NCI-H226 (cell line): ENCODE data around the gene WLS.

Source experiments
- DNase-seq: peaks from one replicate; pipeline ENCODE4 v3.0.0-alpha.2; 2015

WLS gene

DNA sequence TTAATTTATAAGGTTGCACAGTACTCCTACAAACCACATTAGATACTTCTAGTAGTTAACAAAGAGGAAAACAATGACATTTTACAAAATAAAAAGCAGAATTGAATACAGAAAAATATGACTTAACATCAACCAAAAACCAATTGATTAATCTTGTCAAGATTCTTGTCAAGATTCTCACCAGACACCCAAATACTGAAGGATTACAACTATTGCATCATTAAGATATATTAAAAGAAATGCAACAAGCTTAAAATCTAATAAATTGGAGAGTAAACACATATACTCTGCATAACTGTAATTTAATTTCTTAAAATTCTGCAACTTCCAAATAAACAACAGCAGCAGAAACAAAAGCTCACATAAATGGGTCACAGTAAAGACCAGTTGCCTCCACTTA lies 4.7 kb downstream of the WLS start:
- no peak for DNase-seq

DNA sequence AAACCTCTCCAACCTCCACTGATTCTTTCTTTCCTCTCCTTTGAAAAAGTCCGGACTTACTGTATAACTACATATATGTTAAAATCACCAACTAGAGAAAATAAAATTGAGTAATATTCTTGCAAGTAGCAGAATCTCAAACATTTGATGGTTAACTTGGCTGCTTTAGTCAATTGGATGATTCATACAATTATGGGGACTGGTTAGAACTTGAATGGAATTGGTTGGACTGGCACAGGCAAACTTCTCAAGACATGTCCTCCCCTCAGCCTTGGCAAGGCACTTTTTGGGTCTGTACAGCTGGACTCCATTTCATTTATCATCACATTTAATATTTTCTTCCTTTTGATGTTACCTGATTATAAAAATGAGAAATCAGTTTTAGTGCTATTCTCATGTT lies 6.5 kb downstream of the WLS start:
- no peak for DNase-seq

DNA sequence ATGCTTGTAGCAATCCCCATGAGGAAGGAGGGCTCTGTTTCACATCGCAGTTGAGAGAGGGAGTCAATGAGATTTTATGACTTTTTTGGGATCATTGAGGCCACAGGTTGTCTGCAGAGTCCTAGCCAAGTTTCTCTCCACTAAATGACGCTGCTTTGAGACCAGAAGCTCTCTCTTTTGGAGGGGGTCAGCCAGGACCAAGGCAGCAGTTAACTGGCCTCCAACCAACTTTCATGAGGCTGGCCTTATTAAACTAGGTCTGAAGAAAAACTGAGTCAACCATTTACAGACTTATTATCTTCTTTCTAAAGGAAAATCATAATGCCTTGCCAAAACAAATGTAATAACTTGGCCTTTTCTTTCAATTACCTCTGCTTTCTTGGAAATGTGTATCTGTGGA lies 8.6 kb downstream of the WLS start:
- DNase-seq = no peak

DNA sequence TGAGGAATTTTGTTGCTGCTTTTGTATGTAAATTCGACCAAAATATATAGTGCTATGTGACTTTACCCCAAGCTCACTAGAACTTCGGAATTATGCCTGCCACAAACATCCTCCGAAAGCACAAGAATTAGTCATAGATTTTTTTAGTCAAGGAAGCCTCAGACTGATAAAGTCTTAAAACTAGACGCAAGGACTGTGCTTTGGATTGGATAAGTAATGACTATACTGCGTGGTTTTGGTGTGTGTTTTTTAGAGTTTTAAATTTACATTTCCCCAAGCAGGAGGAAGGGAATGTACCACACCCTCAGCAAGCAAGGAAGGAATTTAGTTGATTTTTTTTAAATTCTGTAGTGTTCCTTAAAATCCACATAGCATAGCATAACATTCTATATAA lies 10.3 kb downstream of the WLS start:
- peak; percentile 72 for DNase-seq

DNA sequence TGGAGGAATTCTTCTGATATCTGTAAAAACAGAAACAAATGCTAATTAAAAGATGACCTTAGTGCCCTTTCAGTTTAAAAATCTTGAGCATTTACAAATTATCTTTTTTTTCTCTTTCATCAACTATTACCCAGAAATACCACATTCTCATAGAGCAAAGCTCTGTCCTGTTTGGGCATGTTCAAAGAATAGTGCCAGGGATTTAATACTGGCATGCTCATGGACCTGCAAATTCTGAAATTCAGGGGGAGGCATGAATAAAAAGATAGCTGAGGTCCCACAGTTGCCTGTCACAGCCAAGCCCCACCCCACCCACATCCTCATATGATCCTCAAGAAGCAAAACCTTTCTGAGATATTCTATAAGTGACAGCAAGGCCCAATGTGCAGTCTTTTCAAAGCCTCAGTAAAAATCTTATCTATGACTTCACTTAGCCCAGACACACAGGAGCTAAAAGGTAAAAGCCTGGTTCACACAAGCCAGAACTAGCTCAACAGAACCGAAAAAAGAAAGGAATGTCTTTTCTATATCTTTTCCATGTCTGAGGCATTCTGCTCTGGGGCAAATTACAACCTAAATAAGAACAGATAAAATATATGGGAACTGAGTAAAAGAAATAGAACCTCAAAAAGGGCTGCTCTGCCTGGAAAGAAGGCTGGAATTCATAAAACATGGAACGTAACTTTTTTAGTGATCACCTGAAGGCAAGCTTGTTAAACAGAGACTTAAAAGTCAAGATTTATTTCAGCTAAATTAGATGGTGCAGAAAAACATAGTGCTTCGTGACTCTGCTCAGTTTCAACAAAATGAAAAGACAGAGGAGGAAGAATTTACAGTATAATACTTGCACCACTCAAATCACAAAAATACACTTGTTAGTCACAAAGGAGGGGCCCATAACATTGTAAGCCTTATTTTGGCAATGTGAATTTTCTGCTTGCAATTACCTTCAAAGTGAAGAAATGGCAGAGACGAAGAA lies 11.0 kb downstream of the WLS start:
- DNase-seq = peak; percentile 32

DNA sequence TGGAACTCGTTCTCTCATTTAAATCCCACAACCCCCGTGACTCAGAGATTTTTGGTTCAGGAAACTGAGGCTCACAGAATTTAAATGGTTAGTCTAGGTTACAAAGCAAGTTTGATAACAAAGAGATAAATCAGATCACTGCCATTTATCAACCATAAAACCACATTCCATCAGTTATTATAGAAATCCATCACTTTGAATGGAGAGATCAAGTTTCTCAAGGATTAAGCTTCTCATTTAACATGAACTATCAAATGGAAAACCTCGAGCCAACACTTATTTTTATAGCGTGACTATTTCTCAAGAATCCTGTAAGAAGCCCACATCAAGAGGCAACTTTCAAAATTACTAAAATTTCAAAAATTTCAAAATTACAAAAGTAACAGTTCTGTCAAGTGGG lies 11.9 kb downstream of the WLS start:
- DNase-seq = no peak

DNA sequence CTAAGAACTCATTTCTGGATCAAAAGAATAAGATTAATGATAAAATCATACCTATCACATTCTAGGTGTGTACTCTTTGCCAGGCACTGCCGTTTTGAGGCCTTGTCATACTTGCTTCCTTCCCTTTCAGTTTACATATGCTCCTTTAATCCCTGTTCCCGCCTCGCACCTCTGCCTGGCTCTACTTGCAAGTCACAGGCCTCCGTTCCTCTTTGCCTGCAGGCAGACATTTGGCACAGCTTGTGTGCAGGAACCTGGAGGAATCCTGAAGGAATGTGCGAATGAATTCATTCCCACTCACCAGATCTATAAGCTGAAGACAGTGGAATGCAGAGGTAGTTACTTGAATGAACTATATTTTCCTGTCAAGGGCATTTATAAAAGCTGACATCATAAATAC lies 13.8 kb downstream of the WLS start:
- peak; percentile 57 for DNase-seq

DNA sequence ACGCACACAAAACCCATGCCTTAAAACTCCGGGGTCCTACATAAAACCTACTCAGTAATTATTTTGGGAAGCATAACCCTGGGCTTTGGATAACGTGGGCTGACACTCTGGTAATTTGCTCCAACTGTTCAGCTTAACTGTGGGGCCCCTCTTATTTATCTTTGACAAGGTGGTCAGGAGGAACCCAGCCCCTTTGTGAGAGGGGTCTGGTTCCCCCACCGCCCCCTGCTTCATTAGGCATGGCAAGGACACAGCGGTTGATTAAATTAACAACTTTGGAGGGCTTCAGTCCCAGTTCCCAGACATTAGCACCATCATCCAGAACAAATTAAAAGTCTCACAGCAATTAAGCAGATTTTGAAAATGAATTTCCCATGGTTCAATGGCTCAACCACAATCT lies 14.7 kb downstream of the WLS start:
- no peak for DNase-seq

DNA sequence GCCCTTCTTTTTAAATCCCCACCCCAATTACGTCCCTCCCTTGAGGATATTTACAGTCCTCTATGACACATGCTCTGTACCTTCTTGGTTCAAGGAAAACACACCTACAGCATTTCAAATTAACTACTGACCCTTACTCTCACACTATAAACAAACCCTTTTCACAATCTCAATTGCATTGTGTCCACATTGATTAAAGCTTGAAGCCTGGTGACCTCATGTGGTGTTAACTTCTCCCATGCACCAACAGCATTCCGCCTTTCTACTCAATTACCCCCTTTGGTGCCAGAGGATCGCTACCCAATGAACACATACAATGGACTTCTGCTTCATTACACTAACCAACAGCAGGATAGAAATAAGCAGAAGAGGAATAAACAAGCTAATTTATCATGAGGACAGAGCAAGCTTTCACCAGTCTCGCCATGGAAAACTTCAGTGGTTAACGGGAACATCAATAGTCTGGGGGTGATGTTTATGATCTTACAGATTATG lies 15.2 kb downstream of the WLS start:
- DNase-seq = no peak

DNA sequence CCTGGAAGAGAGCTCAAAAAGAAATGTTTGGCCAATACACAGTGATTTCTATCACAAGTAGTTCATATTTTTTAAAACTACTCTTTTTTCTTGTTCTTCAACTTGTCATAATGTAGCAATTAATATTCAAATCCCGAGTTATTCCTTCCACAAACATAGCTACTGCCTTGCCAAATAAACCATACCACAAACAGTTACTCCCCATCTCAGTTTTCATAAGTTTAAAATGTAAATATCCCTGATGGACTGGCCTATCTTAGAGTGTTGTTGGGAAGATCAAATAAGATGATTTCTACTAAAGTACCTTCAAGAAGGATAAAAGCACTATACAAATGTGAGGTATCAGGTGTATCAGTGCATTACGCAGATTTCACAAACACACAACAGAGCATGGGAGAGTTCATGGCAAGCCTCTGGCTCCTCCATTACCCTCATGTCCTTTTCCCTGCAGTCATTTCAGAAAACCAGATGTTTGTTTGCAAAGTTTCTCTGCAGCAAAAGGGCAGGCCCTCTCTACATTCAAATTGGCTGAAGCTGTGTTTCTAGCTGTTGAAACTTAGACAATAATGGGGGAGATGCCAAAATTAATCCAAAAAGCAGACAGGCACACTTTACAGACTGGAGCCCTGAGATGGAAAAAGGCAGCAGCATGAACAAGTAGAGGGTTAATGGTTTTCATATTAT lies 16.1 kb downstream of the WLS start:
- no peak for DNase-seq

DNA sequence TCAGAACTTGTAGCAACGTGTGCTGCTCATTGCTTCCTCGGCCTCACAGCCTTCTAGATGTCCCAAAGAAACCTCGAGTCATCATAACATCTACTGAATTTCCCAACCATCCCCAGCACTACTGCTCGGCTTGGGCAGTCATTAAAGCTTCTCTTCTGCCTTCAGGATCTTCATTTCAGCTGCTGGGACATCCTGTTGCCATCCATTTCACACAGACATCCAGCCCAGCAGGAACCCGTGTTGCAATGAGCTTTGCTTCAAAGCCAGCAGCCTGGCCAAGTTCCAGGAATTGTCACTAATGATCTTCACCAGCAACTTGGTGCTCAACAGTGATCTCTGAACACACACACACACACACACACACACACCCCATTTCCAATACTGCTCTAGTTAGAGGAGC lies 18.5 kb downstream of the WLS start:
- no peak for DNase-seq

DNA sequence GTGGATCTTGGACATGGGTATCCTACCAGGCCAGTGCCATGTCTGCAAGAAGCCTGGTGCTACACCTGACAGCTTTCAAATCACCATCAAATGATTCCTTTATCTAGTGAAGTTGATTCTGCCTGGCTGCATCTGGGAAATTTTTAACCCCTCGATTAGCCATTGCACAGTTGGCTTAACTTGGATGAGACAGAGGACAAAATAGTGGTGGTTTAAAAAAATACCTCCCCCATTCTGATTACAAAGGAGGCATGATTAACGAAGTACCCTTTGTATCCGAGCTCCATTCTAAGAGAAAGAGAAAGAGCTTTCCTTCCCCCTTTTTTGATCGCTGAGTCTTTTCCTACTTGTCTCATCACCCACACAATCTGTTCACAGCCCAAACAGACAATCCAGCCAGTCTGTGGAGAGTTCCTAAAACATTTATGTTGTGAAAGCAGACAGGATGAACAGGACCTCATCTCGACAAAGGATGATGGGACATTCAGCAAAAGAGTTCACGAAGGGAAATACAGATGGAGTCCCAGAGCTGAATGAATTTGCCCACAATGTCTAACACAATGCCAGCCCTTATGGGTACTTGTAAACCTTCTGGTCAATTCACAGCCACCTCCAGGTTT lies 20.5 kb downstream of the WLS start:
- DNase-seq = no peak

DNA sequence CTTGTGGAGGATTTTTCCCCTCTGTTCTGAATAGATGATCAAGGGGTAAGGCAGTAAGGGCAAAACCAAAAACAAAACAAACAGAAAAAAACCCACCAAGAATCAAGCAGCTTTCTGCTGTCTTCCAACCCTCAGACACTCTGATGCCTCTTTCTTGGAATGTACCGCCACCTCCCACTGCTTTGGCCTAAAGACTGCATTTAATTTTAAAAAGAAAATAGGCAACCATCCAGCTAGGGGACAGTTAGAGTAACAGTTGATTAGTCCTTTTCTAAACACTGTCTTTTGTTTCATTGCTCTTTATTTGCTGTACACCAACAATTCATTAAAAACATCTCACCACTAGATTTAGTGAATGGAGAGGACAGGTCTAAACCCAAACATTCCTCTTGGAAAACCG lies 21.5 kb downstream of the WLS start:
- no peak for DNase-seq

DNA sequence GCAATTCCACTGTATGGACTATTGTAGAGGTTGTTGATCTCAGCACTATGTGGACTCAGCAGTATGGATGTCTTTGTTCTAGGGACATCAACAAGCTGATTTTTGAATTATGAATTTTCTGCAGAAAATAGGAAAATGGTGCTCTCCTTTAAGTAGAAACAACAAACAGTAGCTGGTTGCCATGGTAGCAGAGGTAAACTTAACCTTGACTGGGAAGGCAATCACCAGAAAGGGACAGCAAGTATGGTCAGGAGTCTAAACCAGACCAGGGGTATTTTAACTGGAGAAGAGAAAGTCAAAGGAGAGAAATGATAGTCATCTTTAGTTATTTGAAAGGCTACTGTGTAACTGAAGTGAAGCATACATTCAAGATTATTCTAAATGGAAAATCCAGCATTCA lies 22.3 kb downstream of the WLS start:
- DNase-seq = no peak

DNA sequence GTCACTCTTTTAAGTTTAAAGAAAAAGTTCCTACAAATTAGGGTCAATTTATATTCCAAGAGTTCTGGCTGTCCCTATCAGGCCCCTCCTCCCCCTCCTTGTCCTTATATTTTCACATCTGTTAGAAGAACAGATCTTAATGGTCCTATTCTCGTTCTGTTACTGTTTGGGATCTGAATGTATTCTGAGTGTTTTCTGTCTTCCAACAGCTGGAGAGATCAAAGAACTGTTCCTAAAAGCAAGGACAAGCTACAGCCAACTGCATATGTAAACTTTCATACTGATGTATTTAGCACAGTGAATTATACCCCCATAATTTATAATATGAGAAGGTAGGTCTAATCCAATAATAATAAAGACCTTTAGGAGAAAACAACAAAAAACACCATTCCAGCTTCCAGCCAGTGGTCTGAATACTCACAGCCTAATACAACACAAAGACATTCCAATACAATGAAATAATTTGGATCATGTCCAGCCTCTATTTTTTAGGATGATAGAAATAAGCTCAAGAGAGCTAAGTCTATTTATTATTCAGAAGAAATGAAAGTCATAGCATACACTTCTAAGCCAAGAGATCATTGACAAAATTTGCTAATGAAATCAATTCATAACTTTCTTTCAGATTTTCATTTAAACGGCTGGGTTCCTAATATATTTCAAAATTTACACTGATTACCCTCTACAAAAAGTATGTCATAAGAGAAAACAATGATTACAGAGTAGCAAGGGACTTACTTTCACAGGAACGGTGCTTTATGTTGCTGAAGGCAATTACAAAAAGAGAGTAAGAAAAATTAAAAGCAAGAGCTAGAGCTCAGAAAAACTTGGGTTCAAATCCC lies 25.3 kb downstream of the WLS start:
- DNase-seq = peak; percentile 41

DNA sequence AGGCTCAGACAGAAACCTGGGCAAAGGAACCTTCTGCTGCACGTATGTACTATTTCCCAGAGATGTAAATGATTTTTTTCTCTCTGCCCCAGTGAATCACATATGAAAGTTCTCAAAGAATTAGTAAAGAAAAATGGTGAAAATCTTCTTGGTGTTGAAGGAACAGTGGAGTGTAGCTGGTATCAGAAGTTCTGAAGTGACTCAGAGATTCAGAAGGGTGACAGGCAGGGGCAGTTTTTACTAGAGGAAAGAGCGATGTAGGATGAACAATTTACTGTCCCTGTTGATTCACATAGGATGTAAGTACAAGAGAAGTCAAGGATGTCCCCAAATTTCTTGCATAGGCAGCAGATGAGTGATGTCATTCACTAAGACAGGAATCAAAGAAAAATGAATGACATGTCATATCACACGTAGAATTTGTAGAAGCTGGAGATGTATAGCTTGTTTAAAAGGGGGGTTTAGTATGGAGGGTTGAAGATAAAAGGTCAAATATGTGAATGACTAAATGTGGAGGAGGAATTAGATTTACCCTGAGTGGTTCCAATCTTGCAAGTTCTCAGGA lies 26.4 kb downstream of the WLS start:
- DNase-seq = no peak

DNA sequence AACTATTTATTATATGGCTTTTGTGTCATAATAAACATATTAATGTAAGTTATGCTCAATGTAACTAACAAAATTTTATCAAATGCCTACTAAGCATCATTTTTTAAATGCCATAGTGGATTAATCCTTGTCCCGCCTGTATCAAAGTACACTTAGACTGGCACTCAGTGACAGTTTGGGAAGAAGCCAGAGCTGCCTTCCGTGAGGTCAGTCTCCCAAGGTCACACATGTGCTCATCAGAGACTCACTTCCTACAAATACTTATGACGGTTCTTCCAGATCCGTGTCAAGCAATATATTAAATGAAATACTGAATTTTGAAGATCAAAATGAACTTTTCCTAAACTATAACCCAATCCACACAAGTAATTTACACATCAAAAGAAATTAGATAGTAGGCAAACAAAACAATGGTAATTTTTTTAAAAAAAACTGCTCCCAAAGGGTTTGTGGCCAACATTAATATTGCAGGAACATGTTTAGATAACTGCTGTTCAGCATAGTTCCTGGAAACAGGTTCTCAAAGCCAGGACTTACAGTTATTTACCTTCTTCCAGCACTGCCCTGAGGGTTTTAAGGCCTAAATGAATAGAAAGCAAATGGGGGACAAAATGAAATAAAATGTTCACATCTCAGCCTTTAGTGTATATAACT lies 27.2 kb downstream of the WLS start:
- DNase-seq = no peak

DNA sequence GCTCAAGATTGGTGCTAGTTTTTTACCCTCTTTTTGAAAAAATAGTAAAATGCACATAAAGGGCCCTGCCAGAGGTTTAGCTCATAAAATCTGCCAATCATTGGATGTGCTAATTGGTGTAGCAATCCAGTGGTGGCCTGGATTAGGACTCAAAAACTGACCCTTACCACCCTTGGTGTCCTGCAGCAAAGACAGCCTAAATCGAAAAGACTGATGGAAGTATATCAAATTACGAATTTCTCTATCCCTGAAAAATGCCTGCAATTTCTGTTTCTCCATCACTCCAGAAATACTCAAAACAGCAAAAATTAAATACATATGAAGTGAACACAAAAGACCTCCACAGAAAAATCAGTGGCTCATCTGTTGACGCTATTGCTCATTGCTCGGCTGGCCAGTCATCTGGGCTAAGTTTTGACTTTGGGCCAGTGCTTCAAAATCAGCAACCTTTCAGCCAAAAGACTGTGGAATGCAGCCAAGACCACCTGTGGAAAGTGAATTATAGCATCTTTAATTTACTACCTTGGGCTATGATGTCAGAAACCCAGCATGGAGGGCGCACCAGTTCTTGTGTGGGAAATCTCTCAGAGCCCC lies 30.0 kb downstream of the WLS start:
- DNase-seq = no peak

DNA sequence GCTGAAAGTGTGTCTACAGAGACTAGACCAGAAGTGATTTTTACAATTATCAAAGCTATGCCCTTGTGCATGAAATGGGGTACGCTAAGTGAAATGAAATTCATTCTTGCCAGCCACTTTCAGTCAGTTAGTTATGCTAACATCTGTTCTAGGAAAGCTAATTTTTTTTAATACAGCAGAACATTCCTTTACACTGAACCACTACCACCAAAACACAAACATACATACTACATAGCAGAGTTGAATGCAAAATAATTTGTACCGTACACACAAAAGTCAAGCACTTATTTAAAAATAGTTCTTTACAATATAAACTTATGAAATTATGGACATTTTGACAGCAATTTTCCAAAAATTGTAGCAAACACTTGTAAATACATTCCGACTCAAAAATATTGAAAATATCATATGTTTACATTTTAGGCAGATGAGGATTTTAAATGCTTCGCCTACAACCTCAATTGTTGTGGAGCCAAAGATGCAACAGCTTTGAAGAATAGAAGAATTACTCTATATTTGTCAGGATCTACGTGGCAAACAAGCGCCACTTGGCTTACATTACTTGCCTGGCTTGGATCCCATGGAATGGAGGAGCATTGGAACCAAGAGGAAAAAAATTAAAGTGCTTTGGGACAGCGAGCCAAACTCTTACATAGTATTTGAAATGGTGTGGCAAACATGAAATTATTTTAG lies 30.6 kb downstream of the WLS start:
- no peak for DNase-seq

DNA sequence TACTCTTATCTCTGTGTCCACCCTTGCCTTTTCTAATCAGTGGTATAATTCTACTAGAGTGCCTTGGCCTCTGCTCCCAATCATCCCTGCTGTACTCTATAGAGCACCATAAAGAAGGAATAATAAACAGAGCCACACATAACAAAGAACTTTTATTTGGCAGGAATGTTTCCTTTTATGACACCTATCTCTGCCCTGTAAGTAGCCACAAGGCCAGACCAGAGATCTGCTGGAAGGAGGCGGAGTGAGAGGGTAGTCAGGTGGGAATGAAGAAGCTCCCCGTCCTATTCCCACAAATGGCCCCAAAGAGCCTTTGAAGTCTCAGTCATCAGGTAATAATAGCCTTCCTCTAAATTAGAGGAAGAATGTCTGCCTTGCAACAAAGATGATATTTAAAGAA lies 32.7 kb downstream of the WLS start:
- DNase-seq = no peak

DNA sequence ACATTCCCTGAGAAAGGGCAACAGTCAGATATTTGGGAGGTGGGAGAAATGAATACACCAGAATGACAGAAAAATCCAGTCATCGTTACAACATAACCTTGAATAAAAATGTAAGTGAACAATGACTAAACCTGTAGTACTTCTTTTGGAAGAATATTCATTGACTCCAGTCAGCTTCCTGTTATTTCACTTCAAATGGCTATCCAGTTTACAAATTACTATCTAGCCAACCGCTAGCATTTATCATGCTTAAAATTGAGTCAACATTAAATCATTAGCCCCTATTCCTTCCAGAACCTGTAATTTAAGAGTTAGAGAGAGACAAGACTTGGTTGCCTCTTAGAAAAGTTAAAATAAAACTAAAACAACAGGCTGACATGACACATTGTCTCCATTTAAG lies 33.6 kb downstream of the WLS start:
- no peak for DNase-seq
